K562 (cell line): Measurements from ENCODE around the gene LRRTM1. TPM values are rescaled to one million over a fixed set of nuclear protein-coding genes. Genes with fewer than 3 reads are reported as not detected.

Source experiments
- ARID2 ChIP-seq: fragments of 450-650 bp; IDR thresholded peaks from 2 replicates; pipeline ENCODE4 v1.6.1; 2017; ENCODE audit warnings: antibody characterized with exemption, mild to moderate bottlenecking
- ATF1 ChIP-seq, 2 experiments: fragments of 450-650 bp in 1 of 2; IDR thresholded peaks; 2 replicates each; pipeline ENCODE4 v1.6.1; 2016; ENCODE audit warnings: missing compliant biosample characterization in 1 of 2, missing genetic modification characterization in 1 of 2
- CREB1 ChIP-seq, 2 experiments: sonication (generic) in 1 of 2; formaldehyde crosslinking in 1 of 2; IDR thresholded peaks; 2 replicates each; pipeline versions ENCODE4 v1.6.1 to v1.8.0; 2012 to 2022; ENCODE audit warnings: inconsistent platforms in 1 of 2, mild to moderate bottlenecking in 1 of 2, missing genetic modification reagents in 1 of 2, moderate library complexity in 1 of 2
- MED1 ChIP-seq: sonication (generic); formaldehyde crosslinking; IDR thresholded peaks from 2 replicates; pipeline ENCODE4 v1.8.1; 2023; ENCODE audit warnings: missing genetic modification reagents, borderline replicate concordance
- MEF2D ChIP-seq: conservative IDR thresholded peaks from 2 replicates; pipeline ENCODE4 v1.6.1; 2016; ENCODE audit warnings: low read depth, missing genetic modification characterization, missing compliant biosample characterization
- MIER1 ChIP-seq: fragments of 450-650 bp; IDR thresholded peaks from 2 replicates; pipeline ENCODE4 v1.6.1; 2016; ENCODE audit warnings: antibody characterized with exemption, mild to moderate bottlenecking, low read depth
- NELFE ChIP-seq: IDR thresholded peaks from 2 replicates; pipeline ENCODE4 v1.6.1; 2011; ENCODE audit warnings: mild to moderate bottlenecking; ENCODE audit not compliant: insufficient read depth, insufficient read length
- PTTG1 ChIP-seq: fragments of 450-650 bp; IDR thresholded peaks from 2 replicates; pipeline ENCODE4 v1.6.1; 2016; ENCODE audit warnings: low read depth, mild to moderate bottlenecking, missing genetic modification characterization, missing compliant biosample characterization
- RBBP5 ChIP-seq: fragments of 200-600 bp; sonication (generic); IDR thresholded peaks from 2 replicates; pipeline ENCODE4 v1.6.1; 2012; ENCODE audit warnings: borderline replicate concordance, mild to moderate bottlenecking, low read length, control low read depth, inconsistent platforms; ENCODE audit not compliant: insufficient read depth, poor library complexity, severe bottlenecking
- RBFOX2 ChIP-seq: fragments of 200-400 bp; formaldehyde crosslinking; IDR thresholded peaks from 2 replicates; pipeline ENCODE4 v1.6.1; 2017; ENCODE audit warnings: low read depth, mild to moderate bottlenecking, low read length, moderate library complexity
- SRF ChIP-seq, 2 experiments: fragments of 250-450, 450-650 bp in 1 of 2; sonication (Bioruptor Pico) in 1 of 2; sonication (generic) in 1 of 2; formaldehyde crosslinking; IDR thresholded peaks; 2 replicates each; pipeline versions ENCODE4 v1.5.0 to v1.5.1; 2020 to 2022; ENCODE audit warnings: mild to moderate bottlenecking in 1 of 2, missing genetic modification reagents in 1 of 2
- SRSF9 ChIP-seq: fragments of 200-400 bp; formaldehyde crosslinking; IDR thresholded peaks from 2 replicates; pipeline ENCODE4 v1.6.1; 2017; ENCODE audit warnings: low read depth, low read length, borderline replicate concordance
- STAT5A ChIP-seq: IDR thresholded peaks from 2 replicates; pipeline ENCODE4 v1.6.1; 2012; ENCODE audit warnings: low read length, inconsistent platforms, borderline replicate concordance
- ZBTB17 ChIP-seq: fragments of 450-650 bp; formaldehyde crosslinking; IDR thresholded peaks from 2 replicates; pipeline ENCODE4 v1.4.0; 2020; ENCODE audit warnings: mild to moderate bottlenecking
- ZNF282 ChIP-seq: sonication (generic); formaldehyde crosslinking; IDR thresholded peaks from 2 replicates; pipeline ENCODE4 v1.8.1; 2023; ENCODE audit warnings: missing genetic modification reagents
- ZNF41 ChIP-seq: fragments of 250-450 bp; sonication (Bioruptor Pico); conservative IDR thresholded peaks from 2 replicates; pipeline ENCODE4 v1.4.0; 2020; ENCODE audit warnings: mild to moderate bottlenecking
- ZNF717 ChIP-seq: fragments of 250-450 bp; sonication (Bioruptor Pico); IDR thresholded peaks from 2 replicates; pipeline ENCODE4 v1.5.0; 2021
- ZNF75A ChIP-seq: fragments of 450-650 bp; formaldehyde crosslinking; IDR thresholded peaks from 2 replicates; pipeline ENCODE4 v1.4.0; 2020; ENCODE audit warnings: mild to moderate bottlenecking
- polyA plus RNA-seq, 8 experiments: library from polyadenylated mRNA; depleted of rRNA in 4 of 8; stranded (reverse) in 5 of 8; unstranded in 3 of 8; fragments of >200 nt; fragmentation: Nextera tagmentation in 2 of 8; fragmentation: Illumina TruSeq in 1 of 8; extraction: Ambion mirVana in 2 of 8; extraction: Trizol in 1 of 8; gene quantifications; 2 replicates each; pipeline versions ENCODE4 v1.2.1 to v1.2.3, GENCODE V29; 2011 to 2014; ENCODE audit warnings: inconsistent platforms in 1 of 8, missing spikeins in 1 of 8
- total RNA-seq, 7 experiments: library from RNA; depleted of rRNA in 6 of 7; stranded (reverse); fragments of >200 nt in 6 of 7; fragmentation: Illumina TruSeq in 2 of 7; extraction: Trizol in 2 of 7; gene quantifications; 2 replicates each; pipeline versions ENCODE4 v1.2.1 to v1.2.3, GENCODE V29; 2011 to 2021; ENCODE audit warnings: low replicate concordance in 1 of 7
- TF ChIP-seq, protein P1 (sequence below): sonication (generic); formaldehyde crosslinking; IDR thresholded peaks from 2 replicates; pipeline ENCODE4 v1.9.0; 2022; ENCODE audit warnings: mild to moderate bottlenecking, missing genetic modification reagents
- TF ChIP-seq, protein P2 (sequence below): fragments of 250-450 bp; sonication (Bioruptor Pico); IDR thresholded peaks from 2 replicates; pipeline ENCODE4 v1.5.0; 2020; ENCODE audit warnings: mild to moderate bottlenecking
- TF ChIP-seq, protein P3 (sequence below), 2 experiments: fragments of 450-650 bp; IDR thresholded peaks; 2 replicates each; pipeline ENCODE4 v1.6.1; 2018; ENCODE audit warnings: mild to moderate bottlenecking in 2 of 2, low read depth in 1 of 2; ENCODE audit not compliant: partially characterized antibody in 2 of 2
- TF ChIP-seq, protein P4 (sequence below): sonication (generic); formaldehyde crosslinking; IDR thresholded peaks from 2 replicates; pipeline ENCODE4 v1.8.1; 2022; ENCODE audit warnings: missing genetic modification reagents

The LRRTM1 gene
- total and polyA plus RNA-seq, 9 of the 15 experiments (the other 6 are each of a cell fraction or from before 2014, with no cell fraction given), result 0.07 to 0.33 (median 0.11) TPM; not detected in 6

DNA sequence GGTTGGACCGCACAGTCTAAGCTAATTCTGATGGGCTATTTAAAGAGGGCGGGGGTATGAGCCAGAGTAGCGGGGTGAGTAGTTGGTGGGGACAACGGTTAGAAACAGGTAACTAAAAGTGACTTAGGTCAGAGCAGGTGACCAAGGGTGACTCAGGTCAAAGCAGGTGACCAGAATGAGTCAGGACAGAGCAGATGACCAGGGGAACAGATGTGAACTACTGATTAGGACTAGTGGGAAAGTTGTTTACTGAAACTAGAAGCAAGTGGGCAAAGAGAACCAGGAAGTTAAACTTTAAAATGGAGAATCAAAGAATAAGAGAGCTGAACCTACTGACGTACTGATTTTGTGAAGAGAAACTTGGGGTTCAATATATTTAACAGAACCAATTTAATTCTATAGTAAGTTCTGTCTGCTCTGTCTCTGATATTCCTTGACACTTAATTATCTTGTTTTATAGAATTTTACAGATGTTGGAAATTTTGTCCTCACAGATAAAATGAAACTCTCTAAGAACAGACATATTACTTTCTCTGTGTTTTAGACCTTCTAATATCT is 7.8 kb upstream of the LRRTM1 start (continued):
- TF ChIP-seq, protein P1, sequence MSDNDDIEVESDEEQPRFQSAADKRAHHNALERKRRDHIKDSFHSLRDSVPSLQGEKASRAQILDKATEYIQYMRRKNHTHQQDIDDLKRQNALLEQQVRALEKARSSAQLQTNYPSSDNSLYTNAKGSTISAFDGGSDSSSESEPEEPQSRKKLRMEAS (CRISPR knock-in tag), result no peak
- TF ChIP-seq RBFOX2, result no peak
- 0 out of 2 replicates have a peak, but pooled peaks have one; percentile 49 for TF ChIP-seq ZNF75A (CRISPR knock-in tag)
- no peak for TF ChIP-seq MED1 (CRISPR knock-in tag)
- TF ChIP-seq NELFE, result no peak
- TF ChIP-seq SRF (CRISPR knock-in tag; IDR thresholded peaks at IDR 0.05), result no peak
- TF ChIP-seq PTTG1 (tag), result no peak
- TF ChIP-seq MEF2D (tag), result no peak; the same call in 1 of the 2 replicates
- no peak for TF ChIP-seq ARID2
- no peak for TF ChIP-seq RBBP5
- TF ChIP-seq, protein P2, sequence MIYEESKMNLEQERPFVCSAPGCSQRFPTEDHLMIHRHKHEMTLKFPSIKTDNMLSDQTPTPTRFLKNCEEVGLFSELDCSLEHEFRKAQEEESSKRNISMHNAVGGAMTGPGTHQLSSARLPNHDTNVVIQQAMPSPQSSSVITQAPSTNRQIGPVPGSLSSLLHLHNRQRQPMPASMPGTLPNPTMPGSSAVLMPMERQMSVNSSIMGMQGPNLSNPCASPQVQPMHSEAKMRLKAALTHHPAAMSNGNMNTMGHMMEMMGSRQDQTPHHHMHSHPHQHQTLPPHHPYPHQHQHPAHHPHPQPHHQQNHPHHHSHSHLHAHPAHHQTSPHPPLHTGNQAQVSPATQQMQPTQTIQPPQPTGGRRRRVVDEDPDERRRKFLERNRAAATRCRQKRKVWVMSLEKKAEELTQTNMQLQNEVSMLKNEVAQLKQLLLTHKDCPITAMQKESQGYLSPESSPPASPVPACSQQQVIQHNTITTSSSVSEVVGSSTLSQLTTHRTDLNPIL, result no peak
- TF ChIP-seq ZNF717 (CRISPR knock-in tag), result no peak
- no peak for TF ChIP-seq ZNF282
- TF ChIP-seq, protein P3, sequence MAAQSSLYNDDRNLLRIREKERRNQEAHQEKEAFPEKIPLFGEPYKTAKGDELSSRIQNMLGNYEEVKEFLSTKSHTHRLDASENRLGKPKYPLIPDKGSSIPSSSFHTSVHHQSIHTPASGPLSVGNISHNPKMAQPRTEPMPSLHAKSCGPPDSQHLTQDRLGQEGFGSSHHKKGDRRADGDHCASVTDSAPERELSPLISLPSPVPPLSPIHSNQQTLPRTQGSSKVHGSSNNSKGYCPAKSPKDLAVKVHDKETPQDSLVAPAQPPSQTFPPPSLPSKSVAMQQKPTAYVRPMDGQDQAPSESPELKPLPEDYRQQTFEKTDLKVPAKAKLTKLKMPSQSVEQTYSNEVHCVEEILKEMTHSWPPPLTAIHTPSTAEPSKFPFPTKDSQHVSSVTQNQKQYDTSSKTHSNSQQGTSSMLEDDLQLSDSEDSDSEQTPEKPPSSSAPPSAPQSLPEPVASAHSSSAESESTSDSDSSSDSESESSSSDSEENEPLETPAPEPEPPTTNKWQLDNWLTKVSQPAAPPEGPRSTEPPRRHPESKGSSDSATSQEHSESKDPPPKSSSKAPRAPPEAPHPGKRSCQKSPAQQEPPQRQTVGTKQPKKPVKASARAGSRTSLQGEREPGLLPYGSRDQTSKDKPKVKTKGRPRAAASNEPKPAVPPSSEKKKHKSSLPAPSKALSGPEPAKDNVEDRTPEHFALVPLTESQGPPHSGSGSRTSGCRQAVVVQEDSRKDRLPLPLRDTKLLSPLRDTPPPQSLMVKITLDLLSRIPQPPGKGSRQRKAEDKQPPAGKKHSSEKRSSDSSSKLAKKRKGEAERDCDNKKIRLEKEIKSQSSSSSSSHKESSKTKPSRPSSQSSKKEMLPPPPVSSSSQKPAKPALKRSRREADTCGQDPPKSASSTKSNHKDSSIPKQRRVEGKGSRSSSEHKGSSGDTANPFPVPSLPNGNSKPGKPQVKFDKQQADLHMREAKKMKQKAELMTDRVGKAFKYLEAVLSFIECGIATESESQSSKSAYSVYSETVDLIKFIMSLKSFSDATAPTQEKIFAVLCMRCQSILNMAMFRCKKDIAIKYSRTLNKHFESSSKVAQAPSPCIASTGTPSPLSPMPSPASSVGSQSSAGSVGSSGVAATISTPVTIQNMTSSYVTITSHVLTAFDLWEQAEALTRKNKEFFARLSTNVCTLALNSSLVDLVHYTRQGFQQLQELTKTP (IDR thresholded peaks at IDR 0.05; ENCODE audit: low read depth in 1 of 2, partially characterized antibody in 2 of 2), result peak in 1 of 2 experiments; percentile 79
- TF ChIP-seq MIER1, result no peak
- no peak for TF ChIP-seq STAT5A
- no peak for TF ChIP-seq ZNF41 (CRISPR knock-in tag)
- TF ChIP-seq ATF1 (CRISPR knock-in tag; IDR thresholded peaks at IDR 0.05), result no peak
- no peak for TF ChIP-seq ATF1 (tag; IDR thresholded peaks at IDR 0.05)
- no peak for TF ChIP-seq ZBTB17 (CRISPR knock-in tag)
- no peak for TF ChIP-seq CREB1 (IDR thresholded peaks at IDR 0.05)
- TF ChIP-seq CREB1 (CRISPR knock-in tag; IDR thresholded peaks at IDR 0.05), result no peak
- no peak for TF ChIP-seq SRSF9
- TF ChIP-seq, protein P4, sequence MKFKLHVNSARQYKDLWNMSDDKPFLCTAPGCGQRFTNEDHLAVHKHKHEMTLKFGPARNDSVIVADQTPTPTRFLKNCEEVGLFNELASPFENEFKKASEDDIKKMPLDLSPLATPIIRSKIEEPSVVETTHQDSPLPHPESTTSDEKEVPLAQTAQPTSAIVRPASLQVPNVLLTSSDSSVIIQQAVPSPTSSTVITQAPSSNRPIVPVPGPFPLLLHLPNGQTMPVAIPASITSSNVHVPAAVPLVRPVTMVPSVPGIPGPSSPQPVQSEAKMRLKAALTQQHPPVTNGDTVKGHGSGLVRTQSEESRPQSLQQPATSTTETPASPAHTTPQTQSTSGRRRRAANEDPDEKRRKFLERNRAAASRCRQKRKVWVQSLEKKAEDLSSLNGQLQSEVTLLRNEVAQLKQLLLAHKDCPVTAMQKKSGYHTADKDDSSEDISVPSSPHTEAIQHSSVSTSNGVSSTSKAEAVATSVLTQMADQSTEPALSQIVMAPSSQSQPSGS (CRISPR knock-in tag), result no peak
